HG03196 (cell line): Measurements from ENCODE around the gene RPS6KA3.

Source experiments
- ATAC-seq: cut with Tn5 transposase; IDR thresholded peaks from one replicate; pipeline ENCODE4 v1.9.1; 2021; ENCODE audit not compliant: unreplicated experiment

RPS6KA3 gene

GRCh38 chrX:20111271-20111670 lies 155.4 kb downstream of the RPS6KA3 start:
- no peak for ATAC-seq

- no peak for ATAC-seq
Measured at GRCh38 chrX:20101934-20102581, 164.7 kb downstream of the RPS6KA3 start.
